GM19351 (cell line): ENCODE data around the gene AKR1C1.
"Not testable (repeated sequence)": the region's sequence is repeated elsewhere in the genome, so short reads cannot be mapped to it uniquely, and the experiment has no call there.

ENCODE experiments used
- ATAC-seq: cut with Tn5 transposase; IDR thresholded peaks from one replicate; pipeline ENCODE4 v1.9.1; 2021; ENCODE audit warnings: mild to moderate bottlenecking, moderate library complexity; ENCODE audit not compliant: unreplicated experiment

AKR1C1 gene

GRCh38 chr10:4982764-4983226 lies 19.6 kb downstream of the AKR1C1 start:
- ATAC-seq = no peak

GRCh38 chr10:4983615-4984216 lies 20.5 kb downstream of the AKR1C1 start:
- ATAC-seq = no peak

- ATAC-seq = no peak
Observed at GRCh38 chr10:4984223-4984622, 21.0 kb downstream of the AKR1C1 start.

GRCh38 chr10:4984971-4985594 lies 21.9 kb downstream of the AKR1C1 start:
- ATAC-seq = no peak

- ATAC-seq = not testable (repeated sequence)
Observed at GRCh38 chr10:4988000-4988641, 24.9 kb downstream of the AKR1C1 start.

GRCh38 chr10:4990217-4990616 lies 27.0 kb downstream of the AKR1C1 start:
- no peak for ATAC-seq

- ATAC-seq = not testable (repeated sequence)
Observed at GRCh38 chr10:4991463-4991862, 28.2 kb downstream of the AKR1C1 start.

GRCh38 chr10:4992564-4992963 lies 29.3 kb downstream of the AKR1C1 start:
- not testable (repeated sequence) for ATAC-seq

- not testable (repeated sequence) for ATAC-seq
Observed at GRCh38 chr10:4994260-4994659, 31.0 kb downstream of the AKR1C1 start.

GRCh38 chr10:4998671-4999070 lies 35.5 kb downstream of the AKR1C1 start:
- no peak for ATAC-seq

GRCh38 chr10:5002013-5002727 lies 39.0 kb downstream of the AKR1C1 start:
- ATAC-seq = no peak

GRCh38 chr10:5003127-5004029 lies 40.2 kb downstream of the AKR1C1 start, which contains the start of gene AKR1C2:
Gene AKR1C2 (minus strand): TSS chr10:5003857. CDS start chr10:5003835, 22 bp downstream.
- not testable (repeated sequence) for ATAC-seq

GRCh38 chr10:5004030-5004385 lies 40.8 kb downstream of the AKR1C1 start:
- ATAC-seq = not testable (repeated sequence)

GRCh38 chr10:5004501-5004900 lies 41.3 kb downstream of the AKR1C1 start:
- not testable (repeated sequence) for ATAC-seq

GRCh38 chr10:5008857-5009548 lies 45.8 kb downstream of the AKR1C1 start:
- not testable (repeated sequence) for ATAC-seq

GRCh38 chr10:5010043-5010442 lies 46.8 kb downstream of the AKR1C1 start:
- ATAC-seq = not testable (repeated sequence)

- not testable (repeated sequence) for ATAC-seq
Observed at GRCh38 chr10:5011392-5011791, 48.2 kb downstream of the AKR1C1 start.

GRCh38 chr10:5012595-5012994 lies 49.4 kb downstream of the AKR1C1 start:
- no peak for ATAC-seq

- ATAC-seq = no peak
Observed at GRCh38 chr10:5013385-5013784, 50.2 kb downstream of the AKR1C1 start.
